HG02973 (cell line): Measurements from ENCODE around the gene CCT6B.

Experiments
- ATAC-seq: cut with Tn5 transposase; IDR thresholded peaks from one replicate; pipeline ENCODE4 v1.9.1; 2021; ENCODE audit warnings: moderate library complexity; ENCODE audit not compliant: unreplicated experiment

CCT6B gene

GRCh38 chr17:34892461-34893249 is 68.6 kb downstream of the CCT6B start:
- no peak for ATAC-seq

- no peak for ATAC-seq
Measured at GRCh38 chr17:34886831-34887230, 74.4 kb downstream of the CCT6B start.

GRCh38 chr17:34885076-34885475 is 76.2 kb downstream of the CCT6B start:
- no peak for ATAC-seq

GRCh38 chr17:34884597-34884996 is 76.7 kb downstream of the CCT6B start:
- ATAC-seq, result no peak

- no peak for ATAC-seq
Measured at GRCh38 chr17:34883106-34884000, 77.9 kb downstream of the CCT6B start.

GRCh38 chr17:34879146-34879545 is 82.1 kb downstream of the CCT6B start:
- ATAC-seq, result no peak
